GM13977 (cell line): ENCODE data around the gene XK.
"Not testable (repeated sequence)": the region's sequence is repeated elsewhere in the genome, so short reads cannot be mapped to it uniquely, and the experiment has no call there.

Source experiments
- DNase-seq: peaks from one replicate; pipeline ENCODE4 v3.0.0; 2012; ENCODE audit warnings: low spot score
- in situ Hi-C: fragments of 300-500 bp; cut with MboI; formaldehyde crosslinking; loops from one replicate; pipeline ENCODE4 v1.12.0; 2022; ENCODE audit warnings: low sequenced_read_pairs, low pct_unique_long_range_greater_than_20kb, mixed read lengths, inconsistent platforms; ENCODE audit not compliant: unreplicated experiment
- TF ChIP-seq, protein P1 (sequence below): IDR thresholded peaks from 2 replicates; pipeline ENCODE4 v1.5.1; 2012; ENCODE audit warnings: mild to moderate bottlenecking, control low read depth; ENCODE audit not compliant: insufficient read depth; ENCODE audit errors: extremely low read depth, missing control alignments

XK gene

DNA sequence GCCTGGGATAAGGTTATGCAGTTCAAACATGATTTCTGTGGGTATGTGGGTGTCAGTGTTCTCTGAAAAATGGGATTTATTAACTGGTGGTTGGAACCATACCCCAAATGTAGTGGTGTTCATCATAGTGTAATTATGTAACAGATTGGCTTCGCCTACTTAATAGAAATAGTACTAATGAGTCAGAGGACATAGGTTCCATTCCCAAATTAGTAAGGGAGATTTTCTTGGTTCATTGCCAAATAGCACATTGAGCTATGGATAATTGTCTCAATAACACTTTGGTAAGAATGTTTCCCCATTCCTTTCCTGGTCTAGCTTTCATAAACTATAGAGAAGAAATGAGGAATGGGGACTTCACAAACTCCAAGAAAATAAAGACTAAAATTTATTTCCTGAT, 73.8 kb downstream of the XK start:
- in situ Hi-C loops = no loop called here
- TF ChIP-seq, protein P1, sequence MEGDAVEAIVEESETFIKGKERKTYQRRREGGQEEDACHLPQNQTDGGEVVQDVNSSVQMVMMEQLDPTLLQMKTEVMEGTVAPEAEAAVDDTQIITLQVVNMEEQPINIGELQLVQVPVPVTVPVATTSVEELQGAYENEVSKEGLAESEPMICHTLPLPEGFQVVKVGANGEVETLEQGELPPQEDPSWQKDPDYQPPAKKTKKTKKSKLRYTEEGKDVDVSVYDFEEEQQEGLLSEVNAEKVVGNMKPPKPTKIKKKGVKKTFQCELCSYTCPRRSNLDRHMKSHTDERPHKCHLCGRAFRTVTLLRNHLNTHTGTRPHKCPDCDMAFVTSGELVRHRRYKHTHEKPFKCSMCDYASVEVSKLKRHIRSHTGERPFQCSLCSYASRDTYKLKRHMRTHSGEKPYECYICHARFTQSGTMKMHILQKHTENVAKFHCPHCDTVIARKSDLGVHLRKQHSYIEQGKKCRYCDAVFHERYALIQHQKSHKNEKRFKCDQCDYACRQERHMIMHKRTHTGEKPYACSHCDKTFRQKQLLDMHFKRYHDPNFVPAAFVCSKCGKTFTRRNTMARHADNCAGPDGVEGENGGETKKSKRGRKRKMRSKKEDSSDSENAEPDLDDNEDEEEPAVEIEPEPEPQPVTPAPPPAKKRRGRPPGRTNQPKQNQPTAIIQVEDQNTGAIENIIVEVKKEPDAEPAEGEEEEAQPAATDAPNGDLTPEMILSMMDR = no peak
- DNase-seq = no peak

DNA sequence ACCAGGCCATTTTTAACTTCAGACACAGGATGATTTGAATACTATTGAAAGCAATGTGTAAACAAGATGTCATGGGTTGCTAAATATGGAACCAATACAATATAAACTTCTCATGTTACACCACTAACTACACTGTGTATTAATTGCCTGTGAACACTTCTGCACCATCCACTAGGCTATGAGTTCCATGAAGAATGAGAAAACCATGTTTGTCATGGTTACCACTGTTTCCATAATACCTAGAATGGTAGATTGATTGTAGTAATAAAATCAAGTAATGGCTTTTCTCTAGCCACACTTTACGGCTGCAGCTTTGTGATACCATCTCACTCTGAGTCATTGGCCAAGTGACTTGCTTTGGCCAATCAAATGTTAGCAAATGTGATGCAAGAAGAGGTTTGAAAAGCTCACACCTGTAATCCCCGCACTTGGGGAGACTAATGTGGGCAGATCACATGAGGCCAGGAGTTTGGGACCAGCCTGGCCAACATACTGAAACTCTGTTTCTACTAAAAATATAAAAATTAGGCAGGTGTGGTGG, 74.4 kb downstream of the XK start:
- TF ChIP-seq, protein P1 = no peak
- DNase-seq = no peak

DNA sequence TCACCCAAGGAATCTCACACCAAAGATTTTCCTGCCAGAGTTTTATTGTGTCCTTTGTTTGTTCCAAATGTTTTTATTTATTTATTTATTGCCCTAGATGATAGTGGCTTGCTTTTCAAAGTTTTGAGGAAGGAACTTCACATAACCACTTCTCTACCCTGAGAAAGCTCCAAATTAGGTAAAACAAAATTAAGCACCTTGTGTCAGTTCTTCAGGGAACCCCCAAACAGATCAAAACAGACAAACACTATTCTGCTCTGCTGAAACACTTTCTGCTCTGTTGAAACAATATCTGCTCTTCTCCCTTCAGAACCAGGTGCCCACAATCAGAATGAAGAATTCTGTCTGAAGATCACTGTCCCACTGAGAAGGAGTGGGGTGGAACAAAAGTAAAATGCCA, 77.8 kb downstream of the XK start:
- TF ChIP-seq, protein P1 = no peak
- in situ Hi-C loops = no loop called here
- no peak for DNase-seq

More for the DNA sequence above, 74.4 kb downstream of the XK start:
- in situ Hi-C loops = no loop called here

DNA sequence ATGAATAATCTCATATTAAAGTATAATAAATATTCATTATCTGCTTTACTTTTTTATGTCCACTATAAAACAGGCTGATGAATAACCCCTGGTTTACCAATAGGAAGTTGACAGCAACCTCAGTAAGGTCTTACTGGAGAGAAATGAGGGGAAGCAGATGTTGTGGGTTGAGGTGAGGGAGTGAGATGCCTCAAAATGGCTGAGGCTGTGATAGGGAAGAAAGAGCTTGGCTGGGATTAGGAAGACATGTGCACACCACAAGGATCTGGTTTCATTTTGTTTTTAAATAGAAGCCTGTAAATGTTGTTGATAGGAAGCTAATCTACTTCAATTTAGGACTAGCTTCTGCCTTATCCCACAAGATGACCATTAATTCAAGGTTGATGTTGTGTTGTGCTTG, 79.9 kb downstream of the XK start:
- in situ Hi-C loops = no loop called here
- TF ChIP-seq, protein P1 = no peak
- DNase-seq = no peak

DNA sequence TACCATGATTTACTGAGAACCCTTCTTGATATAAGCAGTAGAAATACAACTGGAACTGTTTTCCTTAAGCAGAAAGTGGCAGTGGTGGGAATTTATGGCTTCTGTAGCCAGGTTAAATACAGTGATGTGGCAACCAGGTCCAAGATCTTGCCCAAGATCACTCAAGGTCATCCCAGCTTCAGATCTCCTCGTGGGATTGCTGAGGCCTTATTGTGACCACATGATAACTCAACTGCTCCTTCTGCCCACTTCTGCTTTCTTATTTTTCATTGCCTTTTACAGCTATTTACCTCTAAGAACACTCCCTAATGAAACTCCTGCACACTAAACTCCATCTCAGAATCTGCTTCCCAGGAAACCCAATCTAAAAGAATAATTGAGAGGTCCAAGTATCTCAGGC, 81.8 kb downstream of the XK start:
- TF ChIP-seq, protein P1 = no peak
- DNase-seq = no peak
- in situ Hi-C loops = no loop called here

DNA sequence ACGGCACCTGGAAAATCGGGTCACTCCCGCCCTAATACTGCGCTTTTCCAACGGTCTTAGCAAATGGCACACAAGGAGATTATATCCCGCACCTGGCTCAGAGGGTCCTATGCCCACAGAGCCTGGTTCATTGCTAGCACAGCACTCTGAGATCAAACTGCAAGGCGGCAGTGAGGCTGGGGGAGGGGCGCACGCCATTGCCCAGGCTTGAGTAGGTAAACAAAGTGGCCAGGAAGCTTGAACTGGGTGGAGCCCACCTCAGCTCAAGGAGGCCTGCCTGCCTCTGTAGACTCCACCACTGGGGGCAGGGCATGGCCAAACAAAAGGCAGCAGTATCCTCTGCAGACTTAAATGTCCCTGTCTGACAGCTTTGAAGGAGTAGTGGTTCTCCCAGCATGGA, 83.3 kb downstream of the XK start:
- in situ Hi-C loops, DNase-seq: not testable (repeated sequence)

DNA sequence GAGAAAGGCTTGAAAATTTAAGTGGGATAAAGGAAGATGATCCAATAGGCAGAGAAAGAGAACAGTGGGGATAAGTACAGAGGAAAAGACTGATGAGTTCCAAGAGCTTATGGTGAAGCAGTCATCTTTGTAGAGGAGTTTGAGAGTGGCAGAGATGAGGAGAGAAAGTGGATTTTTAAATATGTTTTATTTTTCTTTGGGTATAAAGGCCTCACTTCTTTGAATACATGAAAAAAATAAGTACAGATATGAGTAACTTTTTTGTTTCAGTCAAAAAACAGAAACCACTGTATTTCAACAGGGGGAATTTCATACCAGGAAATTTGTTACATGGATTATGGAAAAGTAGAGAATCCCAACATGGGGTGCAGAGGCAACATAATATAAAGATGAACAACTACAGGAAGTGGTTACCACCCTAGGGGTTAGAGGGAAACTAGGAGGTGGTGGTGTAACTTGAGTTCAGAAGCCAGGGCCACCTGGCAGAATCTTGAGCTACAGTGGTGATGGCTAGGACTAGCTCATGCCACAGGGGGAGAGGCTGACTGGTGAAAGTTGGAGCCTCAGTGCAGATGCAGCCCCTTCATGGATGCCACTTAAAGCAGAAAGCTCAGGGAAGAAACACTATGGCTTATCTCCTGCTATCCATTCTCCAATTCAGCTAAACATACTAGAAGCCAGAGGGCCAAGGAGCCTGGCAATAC, 90.8 kb downstream of the XK start:
- in situ Hi-C loops = no loop called here
- DNase-seq = no peak
- TF ChIP-seq, protein P1 = no peak
